ENCODE results near the gene SNAP47. TPM values are rescaled to one million over a fixed set of nuclear protein-coding genes. Genes with fewer than 3 reads are reported as not detected.

Gene SNAP47
- total RNA-seq, 4 donors from 2014 or later = 23.7 to 63.2 (median 31.2) TPM

DNA sequence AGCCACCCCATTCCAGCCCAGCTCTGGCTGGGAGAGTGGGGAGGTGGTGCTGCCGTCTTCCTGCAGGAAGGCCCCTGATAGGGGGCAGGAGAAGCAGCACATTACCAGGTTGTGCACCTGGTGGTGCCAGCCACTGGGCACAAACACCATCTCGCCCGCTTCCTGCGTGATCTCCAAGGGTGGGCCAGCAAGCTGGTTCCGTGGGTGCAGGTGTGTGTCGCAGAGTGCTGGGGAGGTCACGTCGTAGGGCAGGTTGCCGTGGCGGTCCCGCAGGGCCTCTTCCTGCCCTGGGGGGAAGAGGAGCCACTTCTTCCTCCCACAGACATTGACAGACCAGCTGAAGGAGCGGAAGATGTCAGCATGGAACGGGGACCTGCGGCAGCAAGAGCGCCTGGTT lies 1.9 kb upstream of the SNAP47 start:
- ATAC-seq (ENCODE audit: low FRiP score) (no peak), DNase-seq (ENCODE audit: low spot score) (no peak)
- TF ChIP-seq, protein P1, sequence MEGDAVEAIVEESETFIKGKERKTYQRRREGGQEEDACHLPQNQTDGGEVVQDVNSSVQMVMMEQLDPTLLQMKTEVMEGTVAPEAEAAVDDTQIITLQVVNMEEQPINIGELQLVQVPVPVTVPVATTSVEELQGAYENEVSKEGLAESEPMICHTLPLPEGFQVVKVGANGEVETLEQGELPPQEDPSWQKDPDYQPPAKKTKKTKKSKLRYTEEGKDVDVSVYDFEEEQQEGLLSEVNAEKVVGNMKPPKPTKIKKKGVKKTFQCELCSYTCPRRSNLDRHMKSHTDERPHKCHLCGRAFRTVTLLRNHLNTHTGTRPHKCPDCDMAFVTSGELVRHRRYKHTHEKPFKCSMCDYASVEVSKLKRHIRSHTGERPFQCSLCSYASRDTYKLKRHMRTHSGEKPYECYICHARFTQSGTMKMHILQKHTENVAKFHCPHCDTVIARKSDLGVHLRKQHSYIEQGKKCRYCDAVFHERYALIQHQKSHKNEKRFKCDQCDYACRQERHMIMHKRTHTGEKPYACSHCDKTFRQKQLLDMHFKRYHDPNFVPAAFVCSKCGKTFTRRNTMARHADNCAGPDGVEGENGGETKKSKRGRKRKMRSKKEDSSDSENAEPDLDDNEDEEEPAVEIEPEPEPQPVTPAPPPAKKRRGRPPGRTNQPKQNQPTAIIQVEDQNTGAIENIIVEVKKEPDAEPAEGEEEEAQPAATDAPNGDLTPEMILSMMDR (IDR thresholded peaks at IDR 0.05) = no peak

GRCh38 chr1:227733751-227734545 lies 1.3 kb upstream of the SNAP47 start:
- TF ChIP-seq, protein P1 (IDR thresholded peaks at IDR 0.05) = no peak
- ATAC-seq (ENCODE audit: low FRiP score) (no peak), DNase-seq (ENCODE audit: low spot score) (no peak)

GRCh38 chr1:227734546-227734855 lies 734 bp upstream of the SNAP47 start:
- DNase-seq (ENCODE audit: low spot score) = no peak
- ATAC-seq (ENCODE audit: low FRiP score) = no peak
- TF ChIP-seq, protein P1 (IDR thresholded peaks at IDR 0.05) = no peak

DNA sequence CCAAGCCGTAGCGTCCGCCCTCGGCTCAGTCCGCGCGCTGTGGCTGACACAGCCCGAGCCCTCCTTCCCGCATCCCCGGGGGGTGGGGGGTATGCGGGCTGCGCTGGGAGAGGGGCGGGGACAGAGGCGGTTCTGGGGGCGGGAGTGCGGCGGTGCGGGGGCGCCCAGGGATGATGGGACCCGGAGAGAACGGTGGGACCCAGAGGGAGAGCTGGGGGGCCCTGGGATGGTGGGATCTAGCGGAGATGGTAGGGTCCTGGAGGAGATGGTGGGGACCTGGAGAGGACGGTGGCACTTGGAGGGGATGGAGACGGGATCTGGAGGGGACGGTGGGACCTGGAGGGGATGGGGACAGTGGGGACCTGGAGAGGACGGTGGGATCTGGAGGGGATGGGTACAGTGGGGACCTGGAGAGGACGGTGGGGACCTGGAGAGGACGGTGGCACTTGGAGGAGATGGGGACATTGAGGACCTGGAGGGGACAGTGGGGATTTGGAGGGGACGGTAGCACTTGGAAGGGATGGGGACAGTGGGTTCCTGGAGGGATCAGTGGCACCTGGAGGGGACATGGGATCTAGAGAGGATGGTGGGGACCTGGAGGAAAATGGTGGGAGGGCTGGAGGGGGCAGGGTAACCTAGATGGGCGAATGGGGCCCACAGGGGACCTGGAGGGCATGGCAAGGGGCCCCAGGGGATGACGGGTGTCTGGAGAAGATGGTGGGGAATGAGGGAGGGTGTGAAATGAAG lies 477 bp downstream of the SNAP47 start:
- DNase-seq (ENCODE audit: low spot score) (no peak), ATAC-seq (ENCODE audit: low FRiP score) (peak; percentile 60)
- TF ChIP-seq, protein P1 (IDR thresholded peaks at IDR 0.05) = no peak

DNA sequence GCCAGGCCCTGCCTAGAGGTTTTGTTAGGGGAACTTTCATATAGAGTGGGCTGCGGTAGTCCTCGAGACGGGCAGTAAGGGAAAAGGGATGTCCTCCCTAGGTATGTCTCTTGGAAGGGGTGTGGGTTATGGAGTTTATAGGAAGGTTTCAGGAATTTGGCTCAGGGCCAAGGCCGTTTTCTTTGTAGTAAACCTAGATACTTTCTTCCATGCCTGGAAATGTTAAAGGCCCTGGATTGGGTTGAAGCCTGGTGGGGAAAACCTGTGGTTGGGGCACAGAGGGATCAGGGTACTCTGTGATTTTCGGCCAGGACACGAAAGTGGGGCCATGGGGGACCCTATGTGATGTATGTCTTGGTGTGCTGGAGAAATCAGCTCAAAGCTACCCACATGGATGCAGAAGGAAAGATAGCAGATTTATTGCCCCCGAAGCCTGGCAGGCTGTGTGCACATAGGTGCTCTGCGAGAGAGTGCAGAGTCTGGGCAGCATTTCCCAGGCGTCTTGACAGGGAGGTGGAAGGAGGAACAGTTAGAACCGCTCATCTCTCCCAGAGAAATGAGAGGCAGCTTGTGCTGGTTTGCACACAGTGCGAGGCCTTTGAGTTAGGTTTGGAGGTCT lies 1.7 kb downstream of the SNAP47 start:
- DNase-seq (ENCODE audit: low spot score) = no peak
- TF ChIP-seq, protein P1 (IDR thresholded peaks at IDR 0.05) = no peak
- ATAC-seq (ENCODE audit: low FRiP score) = no peak

DNA sequence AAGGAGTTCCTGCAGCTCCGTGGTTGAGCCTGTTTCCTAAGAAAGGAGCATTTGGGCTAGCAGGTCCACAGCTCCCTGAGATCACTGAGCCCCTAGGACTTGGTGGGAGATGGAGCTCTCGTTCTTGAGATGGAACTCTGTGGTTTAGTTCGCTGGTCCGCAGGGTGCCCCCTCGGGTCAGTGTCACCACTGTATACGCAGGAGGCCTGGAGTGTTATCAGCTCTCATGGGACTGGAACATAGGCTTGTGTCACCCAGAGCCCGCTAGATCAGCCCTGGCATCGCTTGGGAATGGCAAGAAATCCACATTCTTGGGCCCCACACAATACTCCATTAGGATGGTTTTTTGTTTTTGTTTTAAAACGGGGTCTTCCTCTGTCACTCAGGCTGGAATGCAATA lies 3.6 kb downstream of the SNAP47 start:
- TF ChIP-seq, protein P1 (IDR thresholded peaks at IDR 0.05) = no peak
- ATAC-seq (ENCODE audit: low FRiP score) (no peak), DNase-seq (ENCODE audit: low spot score) (no peak)
